HG03342 (cell line): Measurements from ENCODE around the gene FARP1.

Source experiments
- ATAC-seq: cut with Tn5 transposase; IDR thresholded peaks from one replicate; pipeline ENCODE4 v1.9.1; 2021; ENCODE audit warnings: mild to moderate bottlenecking, moderate library complexity; ENCODE audit not compliant: unreplicated experiment

FARP1 gene

DNA sequence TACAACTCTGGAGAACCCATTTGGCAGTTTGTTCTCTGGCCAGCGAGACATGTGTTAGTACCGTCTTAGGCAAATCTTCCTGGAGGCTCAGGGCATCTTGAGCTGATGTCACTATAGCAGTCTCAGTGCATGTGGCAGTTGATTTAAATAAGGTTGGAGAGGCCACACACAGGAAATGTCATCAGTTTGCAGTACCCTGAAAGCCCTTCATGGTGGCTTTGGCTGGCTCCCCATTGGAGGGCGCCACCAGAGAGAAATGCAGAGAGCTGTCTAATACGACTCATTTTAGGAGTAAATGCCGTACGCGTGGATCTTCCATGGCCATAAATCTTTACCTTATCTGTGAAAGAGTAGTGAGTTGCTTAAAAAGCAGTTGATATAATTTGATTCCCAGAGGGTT is 270.9 kb downstream of the FARP1 start:
- no peak for ATAC-seq

DNA sequence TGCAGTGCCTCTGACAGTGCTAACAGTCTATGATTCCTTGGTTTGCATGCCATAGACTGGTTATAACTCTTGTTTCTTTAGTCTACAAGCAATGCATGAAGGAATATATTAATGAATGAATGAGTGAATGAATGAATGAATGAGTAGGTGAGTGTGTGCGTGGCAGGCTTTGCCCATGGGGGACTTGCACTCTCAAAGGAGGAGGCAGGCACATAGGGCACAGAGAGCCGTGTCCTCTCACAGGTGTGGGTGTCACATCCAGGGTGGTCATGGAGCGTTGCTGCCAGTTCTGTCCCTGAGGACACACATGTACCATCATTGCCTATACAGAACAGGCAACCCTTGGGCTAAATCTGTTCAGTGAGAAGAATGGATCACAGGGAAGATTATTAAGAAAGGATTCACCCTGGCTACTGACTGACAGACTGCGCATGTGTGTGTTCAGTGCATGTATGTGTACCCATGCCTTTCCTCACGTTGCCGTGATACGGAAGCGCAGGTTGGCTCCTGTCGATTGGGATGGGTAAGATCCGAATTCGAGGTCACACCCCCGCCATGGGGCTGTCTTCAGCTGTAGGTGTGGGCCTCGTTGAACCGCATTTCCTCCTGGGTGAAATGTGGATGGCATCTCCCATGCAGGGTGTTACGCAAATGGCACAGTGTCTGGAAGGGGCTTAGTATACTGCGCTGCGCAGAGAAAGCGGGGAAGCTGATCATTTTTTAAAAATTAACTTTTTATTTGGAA is 272.6 kb downstream of the FARP1 start:
- ATAC-seq: no peak

DNA sequence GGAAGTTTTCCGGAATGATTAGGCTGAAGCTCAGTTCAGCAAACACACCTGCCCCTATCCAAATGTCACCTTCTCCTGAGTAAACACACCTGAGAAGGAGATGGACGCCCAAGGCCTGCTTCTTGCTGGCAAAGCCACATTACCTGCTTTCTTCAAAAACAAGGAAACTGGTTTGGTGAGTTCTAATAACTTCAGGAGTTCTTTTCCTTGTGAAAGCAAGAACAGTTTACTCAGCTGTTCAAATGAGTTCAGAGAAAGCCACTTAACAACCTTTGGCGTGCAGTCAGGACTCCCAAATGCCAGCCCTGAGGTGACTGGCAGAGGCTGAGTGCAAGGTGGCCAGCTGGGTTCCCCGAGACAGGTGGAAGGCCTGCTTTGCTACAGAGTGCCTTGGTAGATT is 273.5 kb downstream of the FARP1 start:
- no peak for ATAC-seq

GRCh38 chr13:98419786-98420553 is 277.1 kb downstream of the FARP1 start:
- ATAC-seq: no peak

- no peak for ATAC-seq
These were observed 277.8 kb downstream of the FARP1 start for GRCh38 chr13:98420554-98421175.

DNA sequence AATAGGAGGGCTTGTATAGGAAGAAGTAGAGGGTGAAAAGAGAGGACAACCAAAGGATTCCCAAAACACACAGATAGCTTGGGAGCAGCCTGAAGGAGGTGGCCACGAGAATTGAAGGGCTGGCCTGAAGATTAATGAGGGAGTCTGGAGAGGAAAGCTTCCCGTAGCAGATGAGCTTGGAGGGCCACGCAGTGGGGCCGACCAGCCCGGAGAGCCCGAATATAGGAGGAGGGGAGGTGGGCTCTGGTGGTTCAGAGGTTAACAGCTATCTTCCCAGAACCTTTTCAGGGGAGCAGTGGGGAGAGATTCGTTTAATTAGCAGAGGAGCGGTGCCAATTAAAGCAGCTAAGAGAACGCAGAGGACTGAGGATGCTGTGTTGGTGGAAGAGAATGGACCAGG is 279.2 kb downstream of the FARP1 start:
- ATAC-seq: no peak

DNA sequence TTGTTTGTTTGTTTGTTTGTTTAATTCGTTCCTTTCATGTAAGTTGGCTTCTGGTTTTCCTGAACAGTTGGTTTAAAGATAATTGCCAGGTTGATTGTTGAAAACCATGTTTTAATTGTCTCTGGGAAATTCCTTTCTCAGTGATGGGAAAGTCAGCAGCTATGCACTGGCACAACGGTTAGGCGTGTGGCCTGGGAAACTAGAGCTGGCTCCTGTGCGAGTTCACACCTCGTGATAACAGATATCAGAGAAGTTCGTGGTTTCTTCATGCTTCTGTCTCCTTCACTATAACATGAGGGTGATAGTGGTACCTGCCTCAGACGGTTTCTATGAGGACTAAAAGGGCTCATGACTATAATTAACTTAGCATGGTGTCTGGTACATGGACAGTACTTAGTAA is 280.5 kb downstream of the FARP1 start:
- ATAC-seq: no peak

DNA sequence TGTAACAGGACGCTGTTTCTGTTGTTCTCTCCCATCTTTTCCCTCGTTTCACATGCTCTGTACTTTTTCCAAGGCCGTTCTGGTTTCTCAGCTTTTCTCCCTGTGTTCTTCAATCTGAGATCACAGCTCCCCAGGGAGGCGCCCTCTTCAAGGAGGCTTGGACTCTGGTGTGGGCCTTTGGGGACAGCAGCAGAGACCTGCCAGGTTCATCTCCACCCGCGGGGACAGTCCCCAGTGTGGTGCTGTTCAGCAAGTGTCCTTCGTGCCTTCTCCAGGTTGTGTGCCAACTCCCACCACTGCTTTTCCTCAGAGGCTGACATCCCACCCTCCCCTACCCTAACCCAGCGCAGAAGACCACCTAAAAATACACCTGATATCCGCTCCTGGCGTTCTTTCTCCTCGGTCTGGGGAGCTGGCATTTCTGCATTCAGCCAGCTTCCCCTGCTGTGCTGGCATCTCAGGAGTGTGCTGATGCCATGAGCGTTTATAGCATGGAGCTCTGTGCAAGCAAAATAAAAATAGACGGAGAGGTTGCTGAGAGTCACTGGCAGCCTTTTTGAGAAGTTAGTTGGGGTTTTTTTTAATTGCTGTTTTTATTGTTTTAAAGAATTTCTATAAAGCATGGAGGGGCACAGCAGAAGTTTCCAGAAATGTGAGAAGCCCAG is 284.6 kb downstream of the FARP1 start:
- no peak for ATAC-seq

DNA sequence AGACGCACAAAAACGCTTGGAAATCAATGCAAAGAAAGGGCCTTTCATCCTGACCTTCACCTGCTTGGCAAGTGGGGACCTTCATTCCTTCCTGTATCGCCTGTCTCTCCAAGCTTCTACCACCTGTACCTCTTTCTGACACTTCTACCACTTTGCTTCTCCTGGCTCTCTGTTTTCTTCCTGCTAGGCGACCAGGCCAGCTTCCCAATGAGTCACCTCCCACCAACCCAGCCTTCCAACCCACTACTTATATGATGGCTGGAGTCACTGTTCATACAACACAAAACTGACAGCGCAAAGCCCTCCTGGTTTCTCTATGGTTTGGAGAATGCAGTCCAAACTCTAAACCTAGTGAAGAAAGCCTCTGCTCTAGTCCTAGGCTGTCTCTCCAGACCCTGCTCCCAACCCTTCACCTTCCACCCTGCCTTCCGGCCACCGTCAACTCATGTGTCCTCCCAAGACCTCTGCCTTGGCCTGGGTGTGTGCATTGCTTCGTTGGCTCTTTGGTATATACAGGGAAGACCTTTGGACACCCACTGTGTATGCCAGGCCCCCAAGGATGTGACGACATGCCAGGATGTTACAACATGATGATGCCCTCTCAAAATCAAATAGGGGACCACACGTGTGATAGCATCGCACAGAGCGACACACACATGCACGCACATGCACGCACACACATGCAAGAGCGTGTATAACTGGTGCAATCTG is 285.5 kb downstream of the FARP1 start:
- ATAC-seq: no peak

GRCh38 chr13:98429081-98429480 is 286.2 kb downstream of the FARP1 start:
- no peak for ATAC-seq

DNA sequence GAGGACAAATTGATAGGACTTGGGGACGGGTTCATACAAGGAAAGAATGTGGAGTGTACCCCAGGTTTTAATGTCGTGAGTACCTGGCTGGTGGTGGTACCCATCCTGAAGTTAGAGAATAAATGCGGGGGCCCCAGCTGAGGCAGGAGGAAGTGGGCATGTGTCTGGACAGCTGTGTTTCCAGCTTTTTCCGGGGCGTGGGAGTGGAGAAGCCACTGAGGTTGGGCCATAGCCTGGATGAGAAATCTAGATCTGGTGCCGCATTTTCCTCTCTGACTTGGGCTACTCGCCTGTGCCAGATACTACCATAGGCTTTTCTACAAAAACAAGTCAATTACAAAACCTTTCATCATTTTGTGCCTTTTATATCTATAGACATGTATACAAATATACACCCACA is 286.6 kb downstream of the FARP1 start:
- no peak for ATAC-seq

DNA sequence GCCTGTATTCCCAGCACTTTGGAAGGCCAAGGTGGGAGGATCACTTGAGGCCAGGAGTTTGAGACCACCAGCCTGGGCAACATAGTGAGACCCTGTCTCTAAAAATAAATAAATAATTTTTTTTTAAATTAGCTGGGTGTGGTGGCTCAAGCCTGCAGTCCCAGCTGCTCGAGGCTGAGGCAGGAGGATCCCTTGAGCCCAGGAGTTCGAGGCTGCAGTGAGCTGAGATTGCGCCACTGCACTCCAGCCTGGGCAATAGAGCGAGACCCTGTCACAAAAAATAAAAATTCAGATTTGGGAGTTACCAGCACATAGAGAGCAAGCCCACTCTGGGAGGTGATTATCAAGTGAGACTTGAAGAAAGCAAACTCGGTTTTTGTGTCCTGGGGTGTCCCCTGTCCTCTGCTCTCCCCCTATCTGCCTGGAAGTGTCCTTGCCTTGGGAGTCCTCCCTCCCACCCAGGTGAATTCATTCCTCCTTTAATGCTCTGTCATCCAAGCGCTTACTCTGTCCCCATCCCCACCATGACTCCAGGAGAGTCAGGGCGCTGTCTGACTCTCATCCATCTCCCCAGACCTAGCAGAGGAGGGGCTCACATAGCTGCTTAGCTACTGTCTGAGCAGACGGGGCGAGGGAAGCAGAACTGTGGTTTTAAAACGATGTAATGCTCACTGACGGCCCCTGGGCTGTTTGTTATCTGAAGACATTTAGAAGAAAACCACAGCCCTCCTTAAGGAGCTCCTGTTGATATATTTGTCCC is 287.3 kb downstream of the FARP1 start:
- no peak for ATAC-seq

DNA sequence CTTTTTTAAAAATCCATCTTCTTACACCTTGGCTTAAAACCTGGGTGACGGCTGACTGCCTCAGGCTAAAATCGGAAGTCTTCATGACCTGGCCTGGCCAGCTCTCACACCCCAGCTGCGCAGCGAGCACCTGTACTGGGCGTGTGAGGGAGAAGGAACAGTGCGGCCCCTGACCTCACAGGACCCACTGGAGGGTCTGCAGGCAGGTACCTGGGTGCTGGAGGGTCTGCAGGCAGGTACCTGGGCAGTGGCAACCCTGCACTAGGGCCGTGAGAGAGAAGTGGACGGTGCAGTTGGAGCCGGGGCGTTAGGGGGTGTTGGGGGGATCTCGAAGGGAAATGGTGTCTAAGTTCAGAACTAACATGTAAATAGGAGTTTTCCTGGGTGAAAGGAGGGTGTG is 289.7 kb downstream of the FARP1 start:
- ATAC-seq: no peak

DNA sequence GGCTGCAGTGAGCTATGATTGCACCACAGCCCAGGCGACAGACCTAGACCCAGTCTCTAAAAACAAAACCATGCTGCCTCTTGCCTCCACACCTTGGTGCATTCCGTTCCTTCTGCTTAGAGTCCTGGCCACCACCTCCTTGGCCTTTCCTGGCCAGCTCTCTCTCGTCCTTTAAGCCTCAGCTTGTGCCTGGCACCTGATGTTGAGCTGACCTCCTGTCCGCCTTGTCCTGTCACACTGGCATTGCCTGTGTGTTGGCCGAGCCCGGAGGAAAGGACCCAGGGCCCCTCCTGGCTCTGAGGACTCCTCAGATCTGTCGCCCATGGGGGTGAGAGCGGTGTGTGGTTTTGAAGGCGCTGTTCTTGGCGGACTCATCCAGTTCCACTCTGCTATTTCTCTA is 290.8 kb downstream of the FARP1 start:
- ATAC-seq: no peak

DNA sequence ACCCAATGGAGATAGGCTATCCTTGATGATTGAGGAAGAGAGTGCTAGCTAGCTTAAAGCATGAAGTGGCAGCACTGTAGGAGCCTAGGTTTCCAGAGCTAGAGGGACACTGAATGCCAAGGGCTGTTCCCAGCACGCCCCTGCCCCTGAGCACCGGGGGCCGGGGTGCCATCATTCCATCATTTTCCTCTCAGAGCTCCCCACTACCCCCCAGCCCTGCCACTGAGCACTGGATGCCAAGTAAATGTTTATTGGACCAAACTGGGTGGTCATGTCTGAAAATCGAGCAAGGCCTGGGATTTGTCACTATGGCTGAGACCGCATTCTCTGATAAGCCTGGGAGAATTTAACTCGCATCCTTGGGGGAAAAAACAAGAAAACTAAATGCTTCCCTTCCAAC is 291.2 kb downstream of the FARP1 start:
- ATAC-seq: no peak

DNA sequence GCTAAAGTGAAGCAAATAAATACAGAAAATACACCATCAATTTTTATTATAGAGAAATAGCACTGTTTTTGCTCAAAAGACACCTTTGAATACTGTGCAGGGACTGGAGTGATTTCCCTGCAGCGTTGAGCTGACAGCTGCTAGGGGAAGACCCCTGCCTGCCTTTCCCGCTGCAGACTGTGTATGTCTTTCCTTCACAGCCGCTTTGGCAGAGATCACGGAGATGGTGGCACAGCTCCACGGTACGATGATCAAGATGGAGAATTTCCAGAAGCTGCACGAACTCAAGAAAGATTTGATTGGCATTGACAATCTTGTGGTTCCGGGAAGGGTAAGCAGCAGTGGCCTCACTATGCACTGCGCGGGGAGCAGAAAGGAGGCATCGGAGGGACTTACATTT is 292.5 kb downstream of the FARP1 start:
- no peak for ATAC-seq

GRCh38 chr13:98436233-98436910 is 293.5 kb downstream of the FARP1 start:
- ATAC-seq: no peak

- ATAC-seq: no peak
These were observed 295.6 kb downstream of the FARP1 start for GRCh38 chr13:98438246-98439125.
